ENCODE measurements around the gene EFCAB13.

DNA sequence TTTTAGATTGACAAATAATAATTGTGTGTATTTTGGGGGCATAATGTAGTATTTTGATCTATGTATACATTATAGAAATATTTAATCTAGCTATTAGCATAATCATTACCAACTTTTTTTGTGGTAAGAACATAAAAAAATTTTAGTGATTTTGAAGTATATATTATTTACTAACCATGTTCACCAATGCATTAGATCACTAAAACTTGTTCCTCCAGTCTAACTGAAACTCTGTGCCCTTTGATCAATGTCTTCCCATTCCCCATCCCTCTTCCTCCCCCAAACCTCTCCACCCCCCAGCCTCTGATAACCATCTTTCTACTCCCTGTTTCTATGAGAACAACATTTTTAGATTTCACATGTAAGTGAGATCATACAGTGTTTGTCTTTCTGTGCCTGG is 8.5 kb downstream of the EFCAB13 start:
- TF ChIP-seq, protein P1, sequence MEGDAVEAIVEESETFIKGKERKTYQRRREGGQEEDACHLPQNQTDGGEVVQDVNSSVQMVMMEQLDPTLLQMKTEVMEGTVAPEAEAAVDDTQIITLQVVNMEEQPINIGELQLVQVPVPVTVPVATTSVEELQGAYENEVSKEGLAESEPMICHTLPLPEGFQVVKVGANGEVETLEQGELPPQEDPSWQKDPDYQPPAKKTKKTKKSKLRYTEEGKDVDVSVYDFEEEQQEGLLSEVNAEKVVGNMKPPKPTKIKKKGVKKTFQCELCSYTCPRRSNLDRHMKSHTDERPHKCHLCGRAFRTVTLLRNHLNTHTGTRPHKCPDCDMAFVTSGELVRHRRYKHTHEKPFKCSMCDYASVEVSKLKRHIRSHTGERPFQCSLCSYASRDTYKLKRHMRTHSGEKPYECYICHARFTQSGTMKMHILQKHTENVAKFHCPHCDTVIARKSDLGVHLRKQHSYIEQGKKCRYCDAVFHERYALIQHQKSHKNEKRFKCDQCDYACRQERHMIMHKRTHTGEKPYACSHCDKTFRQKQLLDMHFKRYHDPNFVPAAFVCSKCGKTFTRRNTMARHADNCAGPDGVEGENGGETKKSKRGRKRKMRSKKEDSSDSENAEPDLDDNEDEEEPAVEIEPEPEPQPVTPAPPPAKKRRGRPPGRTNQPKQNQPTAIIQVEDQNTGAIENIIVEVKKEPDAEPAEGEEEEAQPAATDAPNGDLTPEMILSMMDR (conservative IDR thresholded peaks at IDR 0.05; ENCODE audit: low read depth, low read length): no peak
- TF ChIP-seq, protein P2, sequence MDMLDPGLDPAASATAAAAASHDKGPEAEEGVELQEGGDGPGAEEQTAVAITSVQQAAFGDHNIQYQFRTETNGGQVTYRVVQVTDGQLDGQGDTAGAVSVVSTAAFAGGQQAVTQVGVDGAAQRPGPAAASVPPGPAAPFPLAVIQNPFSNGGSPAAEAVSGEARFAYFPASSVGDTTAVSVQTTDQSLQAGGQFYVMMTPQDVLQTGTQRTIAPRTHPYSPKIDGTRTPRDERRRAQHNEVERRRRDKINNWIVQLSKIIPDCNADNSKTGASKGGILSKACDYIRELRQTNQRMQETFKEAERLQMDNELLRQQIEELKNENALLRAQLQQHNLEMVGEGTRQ (IDR thresholded peaks at IDR 0.05; ENCODE audit: low read depth, low read length): no peak
- no peak for TF ChIP-seq RFX5 (IDR thresholded peaks at IDR 0.05; ENCODE audit: low read depth, low read length)
- TF ChIP-seq MXI1 (IDR thresholded peaks at IDR 0.05; ENCODE audit: borderline replicate concordance, low read depth, low read length): no peak
- TF ChIP-seq POLR2A (IDR thresholded peaks at IDR 0.05; ENCODE audit: low read depth, low read length): no peak
- TF ChIP-seq RCOR1 (IDR thresholded peaks at IDR 0.05; ENCODE audit: insufficient replicate concordance, low read length): no peak
- no peak for TF ChIP-seq CHD1 (IDR thresholded peaks at IDR 0.05; ENCODE audit: low read depth, low read length)
- TF ChIP-seq CEBPB (IDR thresholded peaks at IDR 0.05; ENCODE audit: low read depth, low read length): no peak

Measured in IMR-90 (cell line).